Measurements from ENCODE around the gene FAM9C. TPM values are rescaled to one million over a fixed set of nuclear protein-coding genes. Genes with fewer than 3 reads are reported as not detected.

FAM9C gene
- total and polyA plus RNA-seq, 11 donors = 0.20 to 2.6 (median 0.34) TPM; not detected in 5

GRCh38 chrX:13046141-13046855, 1.9 kb upstream of the FAM9C start:
- no peak overlapping the region for H3K4me3 ChIP-seq
- peaks cover 0 to 22% (median 0%) of the 10 kb centered on the region in 12 donors for H3K4me1 ChIP-seq
- no peaks in the 10 kb centered on the region for H3K36me3 ChIP-seq
- DNase-seq (no peak), ATAC-seq (no peak)
- 76 to 89% (median 84%) methylated on average over 1 of the region's 1 CpG for WGBS, 4 donors
- H3K27ac ChIP-seq = no peak overlapping the region
- no peak for TF ChIP-seq POLR2A (IDR thresholded peaks at IDR 0.05)
- TF ChIP-seq CTCF (IDR thresholded peaks at IDR 0.05) = no peak
- peaks cover 0 to 5% (median 0%) of the 10 kb centered on the region in 9 donors for H3K27me3 ChIP-seq
- H3K9me3 ChIP-seq = peaks cover 0 to 3% (median 0%) of the 10 kb centered on the region in 12 donors
- intact Hi-C loops (cut with DNase I) = no loop called here

GRCh38 chrX:13043938-13044337, 482 bp downstream of the FAM9C start:
- WGBS, 4 donors = 87 to 95% (median 89%) methylated on average over 14 to 25 of the region's 25 CpGs
- TF ChIP-seq CTCF (IDR thresholded peaks at IDR 0.05) (no peak), POLR2A (IDR thresholded peaks at IDR 0.05) (no peak)
- intact Hi-C loops (cut with DNase I) = no loop called here

GRCh38 chrX:13043138-13043537, 1.3 kb downstream of the FAM9C start:
- intact Hi-C loops (cut with DNase I) = no loop called here

More at GRCh38 chrX:13043938-13044337, 482 bp downstream of the FAM9C start:
- H3K27ac ChIP-seq = peak overlapping the region in 1 of 12 donors; percentile 34
- peak overlapping the region in 2 of 12 donors; percentile 13 to 26 for H3K4me3 ChIP-seq
- ATAC-seq (no peak), DNase-seq (no peak)
- peaks cover 0 to 5% (median 0%) of the 10 kb centered on the region in 9 donors for H3K27me3 ChIP-seq
- H3K36me3 ChIP-seq = no peaks in the 10 kb centered on the region
- peaks cover 0 to 3% (median 0%) of the 10 kb centered on the region in 12 donors for H3K9me3 ChIP-seq
- peaks cover 0 to 10% (median 0%) of the 10 kb centered on the region in 12 donors for H3K4me1 ChIP-seq

More at GRCh38 chrX:13043138-13043537, 1.3 kb downstream of the FAM9C start:
- DNase-seq (no peak), ATAC-seq (no peak)
- WGBS, 4 donors = 73 to 80% (median 79%) methylated on average over 10 of the region's 10 CpGs
- no peaks in the 10 kb centered on the region for H3K36me3 ChIP-seq
- H3K27ac ChIP-seq = peak overlapping the region in 1 of 12 donors; percentile 34
- no peak for TF ChIP-seq CTCF (IDR thresholded peaks at IDR 0.05)
- no peak for TF ChIP-seq POLR2A (IDR thresholded peaks at IDR 0.05)
- peaks cover 0 to 3% (median 0%) of the 10 kb centered on the region in 12 donors for H3K9me3 ChIP-seq
- peaks cover 0 to 5% (median 0%) of the 10 kb centered on the region in 12 donors for H3K4me1 ChIP-seq
- H3K27me3 ChIP-seq = peaks cover 0 to 5% (median 0%) of the 10 kb centered on the region in 9 donors
- peak overlapping the region in 1 of 12 donors; percentile 26 for H3K4me3 ChIP-seq

All from heart left ventricle (tissue), 16 donors.